Peyer's patch (tissue), 4 donors: ENCODE measurements around the gene SUMO1. TPM values are rescaled to one million over a fixed set of nuclear protein-coding genes. Genes with fewer than 3 reads are reported as not detected.
"Not testable (repeated sequence)": the region's sequence is repeated elsewhere in the genome, so short reads cannot be mapped to it uniquely, and the experiment has no call there.

Experiments used
- DNase-seq, 3 donors: peaks; one replicate each; pipeline ENCODE4 v3.0.0-alpha.2; 2017 to 2019
- H3K27ac ChIP-seq, 4 donors: fragments of 200-600 bp; sonication (generic); one replicate each; pipeline ENCODE4 v1.5.1; 2016 to 2019
- H3K27me3 ChIP-seq, 2 donors: fragments of 200-600 bp; sonication (generic); one replicate each; pipeline ENCODE4 v1.5.1; 2019
- H3K36me3 ChIP-seq, 3 donors: fragments of 200-600 bp; sonication (generic); one replicate each; pipeline ENCODE4 v1.5.1; 2016 to 2019
- H3K4me1 ChIP-seq, 4 donors: fragments of 200-600 bp; sonication (generic); one replicate each; pipeline ENCODE4 v1.5.1; 2016 to 2019
- H3K4me3 ChIP-seq, 4 donors: fragments of 200-600 bp; sonication (generic); 1 replicate in 3 of 4; 2 replicates in 1 of 4; pipeline ENCODE4 v1.5.1; 2016 to 2019; ENCODE audit warnings: mild to moderate bottlenecking in 1 of 4
- H3K9me3 ChIP-seq, 4 donors: fragments of 200-600 bp; sonication (generic); one replicate each; pipeline ENCODE4 v1.5.1; 2016 to 2019; ENCODE audit warnings: mild to moderate bottlenecking in 1 of 4
- POLR2A ChIP-seq, 2 donors: fragments of 450-650 bp; IDR thresholded peaks; one replicate each; pipeline ENCODE4 v1.5.1; 2017; ENCODE audit warnings: antibody characterized with exemption in 2 of 2, mild to moderate bottlenecking in 2 of 2, moderate library complexity in 2 of 2
- total RNA-seq, 4 donors: library from RNA; depleted of rRNA; stranded (reverse); fragments of >200 nt; gene quantifications; one replicate each; pipeline ENCODE4 v1.1.0, GENCODE V29; 2016
- TF ChIP-seq, protein P1 (sequence below), 6 experiments: fragments of 450-650 bp in 4 of 6; fragments of 200-600 bp in 2 of 6; sonication (generic) in 1 of 6; IDR thresholded peaks; one replicate each; pipeline ENCODE4 v1.5.1; 2017 to 2019; ENCODE audit warnings: antibody characterized with exemption in 6 of 6, mild to moderate bottlenecking in 3 of 6, moderate library complexity in 1 of 6

SUMO1 gene
- total RNA-seq = 10 to 100 TPM; 41.9 to 80.6 (median 58.8) TPM

DNA sequence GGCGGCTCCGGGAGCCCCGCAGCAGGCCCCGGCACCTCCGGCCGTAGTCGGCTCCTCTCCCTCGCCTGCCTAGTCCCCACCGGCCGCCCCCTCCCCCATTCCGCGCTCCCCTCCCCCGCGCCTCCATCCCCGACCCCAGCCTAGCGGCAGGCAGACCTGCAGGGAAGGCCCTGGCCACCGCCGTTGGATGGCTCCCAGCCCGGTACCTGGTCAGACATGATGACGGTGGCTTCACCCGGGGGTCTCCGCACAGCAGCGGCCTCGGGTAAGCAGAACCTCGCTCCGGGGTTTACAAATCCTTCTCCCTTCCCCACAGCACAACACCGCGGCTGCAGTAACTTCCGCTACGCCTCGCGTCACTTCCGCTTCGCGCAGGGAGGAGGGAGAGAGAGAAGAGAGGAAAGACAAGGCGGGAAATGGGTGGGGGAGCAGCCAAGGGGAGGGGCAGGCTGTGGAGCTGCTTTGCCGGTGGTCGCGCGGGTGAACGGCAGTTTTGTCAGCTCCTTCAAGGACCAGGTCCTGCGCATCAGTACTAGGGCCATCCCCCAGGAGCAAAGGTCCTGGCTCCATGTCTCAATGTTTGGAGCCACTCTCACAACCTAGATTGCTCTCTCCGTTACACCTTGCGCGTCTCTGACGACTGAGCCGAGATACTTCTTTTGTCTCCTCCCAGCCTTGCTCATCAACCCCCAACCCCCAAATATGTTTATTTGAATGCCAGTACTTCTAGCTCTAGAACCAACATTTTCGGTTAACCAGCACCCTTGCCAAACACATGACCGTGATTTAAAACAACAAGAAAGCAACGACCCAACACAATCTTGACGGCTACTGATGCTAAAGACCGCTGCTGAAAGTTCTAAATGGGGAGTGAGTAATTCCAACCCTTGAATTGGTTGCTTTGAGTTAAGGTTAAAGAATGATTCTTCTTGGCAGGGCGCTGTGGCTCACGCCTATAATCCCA lies at the start of gene SUMO1:
Gene SUMO1 (minus strand): TSS at position 364 of the 964 bp plus-strand sequence. CDS start 146 bp downstream, at position 218.
- Histone ChIP-seq H3K27ac (peak within 1 kb of the TSS; percentile 83 to 87 (median 86)), H3K36me3 (no peaks in the 10 kb centered on the region), H3K4me3 (peak within 1 kb of the TSS; percentile 64 to 87 (median 76)), H3K9me3 (no peaks in the 10 kb centered on the region), H3K4me1 (peaks cover 0 to 14% (median 6%) of the 10 kb centered on the region in 4 donors), H3K27me3 (no peaks in the 10 kb centered on the region)
- DNase-seq = peak; percentile 91 to 96 (median 92)
- TF ChIP-seq POLR2A (IDR thresholded peaks at IDR 0.05) = peak in 1 of 2 donors; percentile 40
- TF ChIP-seq, protein P1, sequence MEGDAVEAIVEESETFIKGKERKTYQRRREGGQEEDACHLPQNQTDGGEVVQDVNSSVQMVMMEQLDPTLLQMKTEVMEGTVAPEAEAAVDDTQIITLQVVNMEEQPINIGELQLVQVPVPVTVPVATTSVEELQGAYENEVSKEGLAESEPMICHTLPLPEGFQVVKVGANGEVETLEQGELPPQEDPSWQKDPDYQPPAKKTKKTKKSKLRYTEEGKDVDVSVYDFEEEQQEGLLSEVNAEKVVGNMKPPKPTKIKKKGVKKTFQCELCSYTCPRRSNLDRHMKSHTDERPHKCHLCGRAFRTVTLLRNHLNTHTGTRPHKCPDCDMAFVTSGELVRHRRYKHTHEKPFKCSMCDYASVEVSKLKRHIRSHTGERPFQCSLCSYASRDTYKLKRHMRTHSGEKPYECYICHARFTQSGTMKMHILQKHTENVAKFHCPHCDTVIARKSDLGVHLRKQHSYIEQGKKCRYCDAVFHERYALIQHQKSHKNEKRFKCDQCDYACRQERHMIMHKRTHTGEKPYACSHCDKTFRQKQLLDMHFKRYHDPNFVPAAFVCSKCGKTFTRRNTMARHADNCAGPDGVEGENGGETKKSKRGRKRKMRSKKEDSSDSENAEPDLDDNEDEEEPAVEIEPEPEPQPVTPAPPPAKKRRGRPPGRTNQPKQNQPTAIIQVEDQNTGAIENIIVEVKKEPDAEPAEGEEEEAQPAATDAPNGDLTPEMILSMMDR (IDR thresholded peaks at IDR 0.05) = no peak

DNA sequence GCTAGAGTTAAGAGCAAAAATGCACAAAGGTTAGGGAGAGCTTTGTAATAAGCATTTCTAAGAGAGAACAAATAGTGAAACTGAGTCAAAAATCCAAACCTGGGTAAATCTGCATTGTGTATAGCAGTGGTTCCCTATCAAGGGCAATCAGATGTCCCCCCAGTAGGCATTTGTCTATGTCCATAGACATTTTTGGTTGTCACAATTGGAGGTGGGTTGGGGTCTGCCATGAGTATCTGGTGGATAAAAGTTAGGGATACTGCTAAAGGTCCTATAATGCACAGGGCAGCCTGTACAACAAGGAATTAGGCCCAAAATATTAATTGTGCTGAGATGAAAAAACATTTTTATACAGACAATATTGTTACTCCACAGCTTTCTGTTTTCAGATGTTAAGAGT lies 48.2 kb upstream of the SUMO1 start:
- Histone ChIP-seq H3K4me1 (no peaks in the 10 kb centered on the region), H3K4me3 (no peak overlapping the region), H3K9me3 (no peaks in the 10 kb centered on the region), H3K27me3 (no peaks in the 10 kb centered on the region), H3K36me3 (peaks cover 0 to 90% (median 0%) of the 10 kb centered on the region in 3 donors), H3K27ac (no peak overlapping the region)
- TF ChIP-seq POLR2A (IDR thresholded peaks at IDR 0.05) = no peak
- TF ChIP-seq, protein P1 (IDR thresholded peaks at IDR 0.05) = no peak
- DNase-seq = no peak

DNA sequence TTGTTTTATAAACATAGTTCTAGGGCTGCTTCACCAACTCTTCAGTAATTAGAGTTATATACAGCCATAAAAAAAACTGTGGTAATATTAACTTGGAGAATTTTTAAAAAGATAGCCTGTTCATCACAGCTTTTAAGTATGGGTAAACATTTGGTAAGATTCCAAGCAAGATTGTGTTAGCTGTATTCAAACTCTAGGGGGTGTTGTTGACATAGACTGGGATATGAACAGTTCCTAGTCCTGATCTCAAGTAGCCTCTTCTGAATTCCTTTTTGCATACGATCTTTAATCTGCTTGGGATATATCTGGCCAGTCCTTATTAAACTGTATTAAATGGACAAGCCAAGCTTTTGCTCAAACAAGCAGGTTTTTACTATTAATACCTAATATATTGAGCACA lies 40.5 kb upstream of the SUMO1 start:
- Histone ChIP-seq H3K4me1 (peaks cover 0 to 3% (median 0%) of the 10 kb centered on the region in 4 donors), H3K27ac (no peak overlapping the region), H3K4me3 (no peak overlapping the region), H3K27me3 (no peaks in the 10 kb centered on the region), H3K9me3 (no peaks in the 10 kb centered on the region), H3K36me3 (peaks cover 0 to 53% (median 0%) of the 10 kb centered on the region in 3 donors)
- no peak for DNase-seq
- TF ChIP-seq, protein P1 (IDR thresholded peaks at IDR 0.05) = peak in 4 of 6 experiments; percentile 36 to 53 (median 52)
- TF ChIP-seq POLR2A (IDR thresholded peaks at IDR 0.05) = no peak

DNA sequence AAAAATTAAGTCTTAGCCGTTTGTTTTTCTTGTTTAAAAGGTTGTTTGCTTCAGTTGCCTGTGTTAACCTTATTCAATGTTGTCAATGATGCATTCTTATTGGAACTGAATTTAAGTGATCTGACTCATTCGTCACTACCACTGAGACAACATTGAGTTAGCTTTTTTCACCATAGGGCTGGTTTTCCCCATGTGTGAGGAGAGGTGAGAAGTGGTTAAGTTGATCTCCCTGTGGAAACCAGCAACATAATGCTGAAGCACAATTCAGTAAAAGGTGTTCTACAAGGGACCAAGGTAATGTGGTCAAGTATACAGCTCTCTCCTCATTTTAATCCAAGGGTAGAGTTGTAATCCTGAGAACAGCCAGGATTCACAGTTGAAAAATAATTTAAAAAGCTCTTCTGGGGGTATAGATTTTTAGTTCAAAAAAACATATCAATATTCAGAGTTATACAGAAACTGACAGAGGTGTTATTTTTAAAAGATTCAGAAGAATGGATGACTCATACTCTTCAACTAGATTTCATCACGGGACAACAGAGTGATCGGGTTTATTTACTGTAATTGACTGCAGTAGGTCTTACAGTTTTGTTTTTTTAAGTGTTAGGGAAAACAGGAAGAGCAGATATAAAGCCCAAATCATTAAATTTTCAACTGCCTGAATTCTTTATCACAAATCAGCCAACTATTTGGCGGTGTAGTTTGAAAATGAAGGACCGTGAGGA lies 39.8 kb upstream of the SUMO1 start:
- Histone ChIP-seq H3K27me3 (no peaks in the 10 kb centered on the region), H3K4me3 (no peak overlapping the region), H3K36me3 (peaks cover 0 to 45% (median 0%) of the 10 kb centered on the region in 3 donors), H3K27ac (no peak overlapping the region), H3K9me3 (no peaks in the 10 kb centered on the region), H3K4me1 (peaks cover 0 to 3% (median 0%) of the 10 kb centered on the region in 4 donors)
- no peak for DNase-seq
- TF ChIP-seq, protein P1 (IDR thresholded peaks at IDR 0.05) = no peak
- TF ChIP-seq POLR2A (IDR thresholded peaks at IDR 0.05) = no peak

DNA sequence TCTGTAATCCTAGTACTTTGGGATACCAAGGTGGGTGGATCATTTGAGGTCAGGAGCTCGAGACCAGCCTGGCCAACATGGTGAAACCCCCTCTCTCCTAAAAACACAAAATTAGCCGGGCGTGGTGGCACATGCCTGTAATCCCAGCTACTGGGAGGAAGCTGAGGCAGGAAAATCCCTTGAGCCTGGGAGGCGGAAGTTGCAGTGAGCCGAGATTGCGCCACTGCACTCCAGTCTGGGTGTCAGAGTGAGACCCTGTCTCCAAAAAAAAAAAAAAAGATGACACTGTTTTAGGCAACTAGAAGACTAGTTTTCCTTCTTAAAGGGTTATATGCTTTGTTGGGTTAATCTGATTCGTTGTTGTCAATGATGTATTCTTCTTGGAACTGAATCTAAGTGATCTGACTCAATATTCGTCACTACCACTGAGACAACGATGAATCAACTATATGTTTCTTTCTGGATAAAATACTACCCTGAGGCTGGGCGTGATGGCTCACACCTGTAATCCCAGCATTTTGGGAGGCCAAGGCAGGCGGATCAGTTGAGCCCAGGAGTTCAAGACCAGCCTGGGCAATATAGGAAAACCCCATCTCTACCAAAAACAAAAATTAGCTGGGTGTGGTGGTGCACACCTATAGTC lies 37.8 kb upstream of the SUMO1 start:
- H3K36me3 ChIP-seq = peaks cover 0 to 27% (median 0%) of the 10 kb centered on the region in 3 donors
- not testable (repeated sequence) for H3K27me3 ChIP-seq, H3K27ac ChIP-seq, DNase-seq, H3K4me3 ChIP-seq, H3K4me1 ChIP-seq, H3K9me3 ChIP-seq
